Measurements from ENCODE around the gene CLASP2. TPM values are rescaled to one million over a fixed set of nuclear protein-coding genes. Genes with fewer than 3 reads are reported as not detected.

Gene CLASP2
- total RNA-seq, 1 donor from 2014 or later = 75.8 TPM

DNA sequence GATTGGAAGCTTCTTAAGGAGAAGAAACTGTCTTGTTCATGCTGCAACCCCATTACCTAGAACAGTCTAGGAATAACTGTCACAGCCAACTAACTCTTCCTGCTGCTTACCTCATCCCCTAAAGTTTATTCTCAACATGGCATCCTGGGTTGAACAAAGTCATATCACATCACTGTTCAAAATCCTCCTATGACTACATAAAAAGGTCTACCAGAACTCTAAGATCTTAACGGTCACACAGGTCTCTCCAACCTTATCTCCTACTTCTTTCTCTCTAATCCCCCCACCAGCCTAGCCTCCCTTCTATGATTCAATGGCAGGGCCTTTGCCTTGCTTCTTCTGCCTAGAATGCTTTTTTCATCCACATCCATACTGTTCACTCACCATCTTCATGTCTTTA lies 69.3 kb downstream of the CLASP2 start:
- no peak for DNase-seq (ENCODE audit: low spot score in 2 of 2)
- intact Hi-C loops (cut with DNase I) = no loop called here
- no peaks in the 10 kb centered on the region for H3K36me3 ChIP-seq
- H3K4me1 ChIP-seq = peaks cover 2 to 4% of the 10 kb centered on the region in 2 donors
- H3K4me3 ChIP-seq = no peak overlapping the region
- H3K27me3 ChIP-seq = no peaks in the 10 kb centered on the region
- H3K9me3 ChIP-seq = no peaks in the 10 kb centered on the region
- TF ChIP-seq, protein P1, sequence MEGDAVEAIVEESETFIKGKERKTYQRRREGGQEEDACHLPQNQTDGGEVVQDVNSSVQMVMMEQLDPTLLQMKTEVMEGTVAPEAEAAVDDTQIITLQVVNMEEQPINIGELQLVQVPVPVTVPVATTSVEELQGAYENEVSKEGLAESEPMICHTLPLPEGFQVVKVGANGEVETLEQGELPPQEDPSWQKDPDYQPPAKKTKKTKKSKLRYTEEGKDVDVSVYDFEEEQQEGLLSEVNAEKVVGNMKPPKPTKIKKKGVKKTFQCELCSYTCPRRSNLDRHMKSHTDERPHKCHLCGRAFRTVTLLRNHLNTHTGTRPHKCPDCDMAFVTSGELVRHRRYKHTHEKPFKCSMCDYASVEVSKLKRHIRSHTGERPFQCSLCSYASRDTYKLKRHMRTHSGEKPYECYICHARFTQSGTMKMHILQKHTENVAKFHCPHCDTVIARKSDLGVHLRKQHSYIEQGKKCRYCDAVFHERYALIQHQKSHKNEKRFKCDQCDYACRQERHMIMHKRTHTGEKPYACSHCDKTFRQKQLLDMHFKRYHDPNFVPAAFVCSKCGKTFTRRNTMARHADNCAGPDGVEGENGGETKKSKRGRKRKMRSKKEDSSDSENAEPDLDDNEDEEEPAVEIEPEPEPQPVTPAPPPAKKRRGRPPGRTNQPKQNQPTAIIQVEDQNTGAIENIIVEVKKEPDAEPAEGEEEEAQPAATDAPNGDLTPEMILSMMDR (IDR thresholded peaks at IDR 0.05) = no peak
- H3K27ac ChIP-seq = no peak overlapping the region

DNA sequence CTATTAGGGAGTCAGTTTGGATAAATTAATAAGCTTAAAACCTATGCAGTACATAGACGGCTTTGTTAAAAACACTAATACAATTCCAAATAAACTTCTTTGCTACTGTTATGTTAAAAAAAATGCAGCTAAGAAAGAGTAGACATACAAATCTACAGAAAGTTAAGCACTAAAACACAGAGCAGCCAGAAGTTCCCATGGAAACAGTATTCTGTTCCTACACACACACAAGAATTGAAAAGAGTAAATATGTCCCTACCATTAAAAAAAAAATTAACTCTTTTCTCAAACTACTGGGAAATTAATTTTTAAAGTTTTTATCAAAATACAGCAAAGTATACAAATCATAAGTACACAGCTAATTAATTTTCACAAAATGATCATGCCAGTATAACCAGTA lies 71.6 kb downstream of the CLASP2 start:
- no peak overlapping the region for H3K27ac ChIP-seq
- no peaks in the 10 kb centered on the region for H3K27me3 ChIP-seq
- H3K9me3 ChIP-seq = no peaks in the 10 kb centered on the region
- peaks cover 2 to 4% of the 10 kb centered on the region in 2 donors for H3K4me1 ChIP-seq
- DNase-seq (ENCODE audit: low spot score in 2 of 2) = no peak
- TF ChIP-seq, protein P1 (IDR thresholded peaks at IDR 0.05) = no peak
- intact Hi-C loops (cut with DNase I) = no loop called here
- H3K4me3 ChIP-seq = no peak overlapping the region
- H3K36me3 ChIP-seq = no peaks in the 10 kb centered on the region

DNA sequence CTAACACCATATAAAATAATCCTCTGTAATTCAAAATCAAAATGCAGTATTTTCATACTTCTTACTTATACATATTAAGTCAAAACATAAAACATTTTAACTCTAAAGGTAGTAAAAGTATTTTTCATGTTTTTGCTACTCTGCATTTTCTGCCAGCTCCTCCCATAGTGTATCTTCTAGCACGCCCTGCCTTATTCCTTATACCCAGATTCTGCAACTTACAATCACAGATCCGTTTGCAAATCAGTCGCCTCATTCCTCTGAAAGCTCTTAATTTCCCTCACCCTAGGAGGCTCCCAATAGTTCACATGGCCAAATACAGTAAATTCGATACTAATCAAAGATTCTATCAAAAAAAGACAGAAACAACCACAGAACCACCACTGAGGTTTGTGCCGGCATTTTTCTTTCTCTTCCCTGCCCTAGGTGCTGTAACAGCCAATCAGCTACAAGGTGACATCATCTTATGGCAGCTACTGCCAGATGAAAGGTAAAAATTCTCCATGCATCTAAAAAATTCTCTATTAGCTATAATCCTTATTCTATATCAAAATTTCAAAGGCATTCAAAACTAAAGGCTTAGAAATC lies 72.9 kb downstream of the CLASP2 start:
- H3K4me3 ChIP-seq = peak overlapping the region; percentile 18 to 51
- no peaks in the 10 kb centered on the region for H3K9me3 ChIP-seq
- H3K27me3 ChIP-seq = no peaks in the 10 kb centered on the region
- no peak for DNase-seq (ENCODE audit: low spot score in 2 of 2)
- no peak overlapping the region for H3K27ac ChIP-seq
- H3K4me1 ChIP-seq = peaks cover 2 to 4% of the 10 kb centered on the region in 2 donors
- TF ChIP-seq, protein P1 (IDR thresholded peaks at IDR 0.05) = no peak
- intact Hi-C loops (cut with DNase I) = no loop called here
- no peaks in the 10 kb centered on the region for H3K36me3 ChIP-seq

DNA sequence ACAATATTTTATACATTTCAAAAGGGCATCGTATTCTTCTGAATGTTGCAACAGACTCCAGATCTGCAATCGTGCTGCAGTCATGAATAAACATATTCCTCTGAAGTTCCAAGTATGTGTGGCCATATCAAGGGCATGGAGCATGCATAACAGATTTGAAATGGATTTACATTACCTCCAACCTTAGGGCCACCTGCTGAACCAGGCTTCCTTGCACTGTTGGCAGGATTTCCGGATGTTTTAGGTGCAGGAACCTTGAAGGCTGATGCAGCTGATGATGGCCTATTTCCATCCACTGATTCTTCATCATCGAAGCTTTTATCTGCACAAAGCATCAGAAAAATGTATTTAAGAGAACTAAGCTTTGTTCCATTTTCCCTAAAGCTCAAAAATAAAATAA lies 73.5 kb downstream of the CLASP2 start:
- Histone ChIP-seq H3K9me3 (no peaks in the 10 kb centered on the region), H3K4me3 (no peak overlapping the region), H3K27ac (no peak overlapping the region), H3K27me3 (no peaks in the 10 kb centered on the region), H3K36me3 (no peaks in the 10 kb centered on the region), H3K4me1 (peaks cover 0 to 2% of the 10 kb centered on the region in 2 donors)
- no peak for DNase-seq (ENCODE audit: low spot score in 2 of 2)
- intact Hi-C loops (cut with DNase I) = no loop called here
- TF ChIP-seq, protein P1 (IDR thresholded peaks at IDR 0.05) = no peak

DNA sequence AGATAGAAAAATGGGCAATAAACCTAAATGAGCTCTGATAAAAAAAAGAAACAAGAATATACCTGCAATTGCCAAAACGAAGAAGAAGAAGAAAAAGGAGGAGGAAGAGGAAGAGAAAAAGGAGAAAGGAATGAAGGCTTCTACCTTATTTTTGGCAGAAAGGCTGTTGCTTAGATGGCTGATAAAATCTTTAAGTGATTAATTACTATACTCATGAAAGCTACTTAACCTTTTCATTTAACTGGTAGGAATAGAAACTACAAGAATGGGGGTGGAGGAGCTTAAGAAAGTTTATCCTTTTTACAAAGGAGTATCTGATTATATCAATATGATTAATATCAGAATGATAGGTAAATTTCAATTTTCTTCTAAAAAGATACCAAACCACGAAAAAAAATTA lies 75.2 kb downstream of the CLASP2 start:
- DNase-seq (ENCODE audit: low spot score in 2 of 2) = no peak
- Histone ChIP-seq H3K27ac (no peak overlapping the region), H3K9me3 (no peaks in the 10 kb centered on the region), H3K4me1 (peaks cover 0 to 2% of the 10 kb centered on the region in 2 donors), H3K36me3 (peaks cover 0 to 5% of the 10 kb centered on the region in 2 donors), H3K4me3 (no peak overlapping the region), H3K27me3 (no peaks in the 10 kb centered on the region)
- TF ChIP-seq, protein P1 (IDR thresholded peaks at IDR 0.05) = no peak
- intact Hi-C loops (cut with DNase I) = no loop called here

DNA sequence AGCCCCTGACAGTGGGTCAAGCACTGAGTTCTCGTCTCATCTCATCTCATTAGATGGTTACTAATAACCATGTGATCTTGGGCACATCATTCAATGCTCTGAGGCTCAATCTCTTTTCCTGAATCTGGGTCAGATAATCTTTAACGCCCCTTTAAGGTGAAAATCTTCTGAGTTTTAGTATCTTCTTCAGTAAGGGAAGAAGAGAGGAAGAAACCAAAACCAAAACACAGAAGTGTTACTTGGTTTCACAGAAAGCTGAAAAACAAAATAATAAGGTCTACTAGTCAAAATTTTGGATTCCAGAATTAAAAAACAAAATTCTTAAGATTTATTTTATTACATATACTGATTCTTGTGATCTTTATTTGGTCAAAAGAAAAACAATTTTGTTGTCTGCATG lies 78.2 kb downstream of the CLASP2 start:
- no peak for DNase-seq (ENCODE audit: low spot score in 2 of 2)
- H3K9me3 ChIP-seq = no peaks in the 10 kb centered on the region
- peaks cover 0 to 5% of the 10 kb centered on the region in 2 donors for H3K36me3 ChIP-seq
- no peak overlapping the region for H3K27ac ChIP-seq
- TF ChIP-seq, protein P1 (IDR thresholded peaks at IDR 0.05) = no peak
- intact Hi-C loops (cut with DNase I) = no loop called here
- H3K4me1 ChIP-seq = peaks cover 0 to 2% of the 10 kb centered on the region in 2 donors
- no peak overlapping the region for H3K4me3 ChIP-seq
- H3K27me3 ChIP-seq = no peaks in the 10 kb centered on the region
